Mucosa of descending colon (tissue), 3 donors: ENCODE data around the gene CDH4. TPM values are rescaled to one million over a fixed set of nuclear protein-coding genes. Genes with fewer than 3 reads are reported as not detected.

Source experiments
- ATAC-seq: fragments of 200-7000 bp; cut with Tn5 transposase; one replicate; pipeline ENCODE4 v1.9.1; 2020; ENCODE audit warnings: mild to moderate bottlenecking, moderate library complexity
- DNase-seq, 3 donors: peaks; one replicate each; pipeline ENCODE4 v3.0.0-alpha.2; 2020
- H3K36me3 ChIP-seq: fragments of 200-600 bp; one replicate; pipeline ENCODE4 v1.8.0; 2021; ENCODE audit warnings: low read depth, mild to moderate bottlenecking
- H3K4me1 ChIP-seq: fragments of 200-600 bp; one replicate; pipeline ENCODE4 v1.8.0; 2021; ENCODE audit warnings: low read depth, mild to moderate bottlenecking
- H3K4me3 ChIP-seq: fragments of 200-600 bp; one replicate; pipeline ENCODE4 v1.8.0; 2021; ENCODE audit warnings: mild to moderate bottlenecking
- H3K9me3 ChIP-seq: fragments of 200-600 bp; one replicate; pipeline ENCODE4 v1.8.0; 2021; ENCODE audit warnings: mild to moderate bottlenecking
- intact Hi-C, 2 donors: fragments of 100-400 bp; cut with DNase I in 1 of 2; cut with micrococcal nuclease in 1 of 2; formaldehyde crosslinking; loops; one replicate each; pipeline versions ENCODE4 v1.11.0 to v1.11.1; 2022; cut with DNase I, micrococcal nuclease
- total RNA-seq, 3 donors: library from RNA; stranded (reverse); fragmentation: NEBNext Ultra II Directional in 2 of 3; extraction: Animal tissue kit (Norgen Biotek cat#: 25700) in 2 of 3; gene quantifications; one replicate each; pipeline versions ENCODE4 v1.2.1 to v1.2.4, GENCODE V29; 2021 to 2023
- TF ChIP-seq, protein P1 (sequence below): fragments of 200-600 bp; IDR thresholded peaks from one replicate; pipeline ENCODE4 v1.8.0; 2022; ENCODE audit warnings: antibody characterized with exemption, mild to moderate bottlenecking
- donor health status: DM: no; HTN: no; CAD: no; lungs with moderate emphysema.
- donor health status: DM: no; HTN: no; CAD: no.
- donor health status: DM: no; HTN: yes; CAD: no.

CDH4 gene
- total RNA-seq, 3 donors from 2014 or later: 0.16 TPM; not detected in 2

DNA sequence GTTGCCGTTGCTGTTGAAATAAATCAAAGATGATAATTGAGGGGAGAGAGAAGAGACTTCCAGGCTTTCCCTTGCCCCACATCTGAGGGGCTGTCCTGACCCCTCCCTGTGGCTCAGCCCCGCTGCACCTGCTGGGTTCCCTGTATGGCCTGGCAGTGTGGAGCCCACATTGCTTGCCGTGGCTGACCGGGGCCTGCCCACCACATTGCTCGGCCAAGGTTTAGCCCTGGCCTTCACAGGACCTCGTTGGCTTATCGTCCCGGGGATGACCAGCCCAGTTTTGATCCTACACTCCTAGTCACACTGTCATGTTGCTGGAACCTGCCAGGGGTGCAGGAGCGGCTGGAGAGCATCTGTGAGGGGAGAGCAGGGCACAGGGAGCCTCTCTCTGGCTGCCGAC is 102.4 kb downstream of the CDH4 start:
- intact Hi-C loops: no loop called here
- no peak for ATAC-seq
- no peak for DNase-seq
- TF ChIP-seq, protein P1, sequence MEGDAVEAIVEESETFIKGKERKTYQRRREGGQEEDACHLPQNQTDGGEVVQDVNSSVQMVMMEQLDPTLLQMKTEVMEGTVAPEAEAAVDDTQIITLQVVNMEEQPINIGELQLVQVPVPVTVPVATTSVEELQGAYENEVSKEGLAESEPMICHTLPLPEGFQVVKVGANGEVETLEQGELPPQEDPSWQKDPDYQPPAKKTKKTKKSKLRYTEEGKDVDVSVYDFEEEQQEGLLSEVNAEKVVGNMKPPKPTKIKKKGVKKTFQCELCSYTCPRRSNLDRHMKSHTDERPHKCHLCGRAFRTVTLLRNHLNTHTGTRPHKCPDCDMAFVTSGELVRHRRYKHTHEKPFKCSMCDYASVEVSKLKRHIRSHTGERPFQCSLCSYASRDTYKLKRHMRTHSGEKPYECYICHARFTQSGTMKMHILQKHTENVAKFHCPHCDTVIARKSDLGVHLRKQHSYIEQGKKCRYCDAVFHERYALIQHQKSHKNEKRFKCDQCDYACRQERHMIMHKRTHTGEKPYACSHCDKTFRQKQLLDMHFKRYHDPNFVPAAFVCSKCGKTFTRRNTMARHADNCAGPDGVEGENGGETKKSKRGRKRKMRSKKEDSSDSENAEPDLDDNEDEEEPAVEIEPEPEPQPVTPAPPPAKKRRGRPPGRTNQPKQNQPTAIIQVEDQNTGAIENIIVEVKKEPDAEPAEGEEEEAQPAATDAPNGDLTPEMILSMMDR: no peak
- H3K4me3 ChIP-seq: no peak overlapping the region
- no peaks in the 10 kb centered on the region for H3K4me1 ChIP-seq
- H3K36me3 ChIP-seq: no peaks in the 10 kb centered on the region
- H3K9me3 ChIP-seq: no peaks in the 10 kb centered on the region

DNA sequence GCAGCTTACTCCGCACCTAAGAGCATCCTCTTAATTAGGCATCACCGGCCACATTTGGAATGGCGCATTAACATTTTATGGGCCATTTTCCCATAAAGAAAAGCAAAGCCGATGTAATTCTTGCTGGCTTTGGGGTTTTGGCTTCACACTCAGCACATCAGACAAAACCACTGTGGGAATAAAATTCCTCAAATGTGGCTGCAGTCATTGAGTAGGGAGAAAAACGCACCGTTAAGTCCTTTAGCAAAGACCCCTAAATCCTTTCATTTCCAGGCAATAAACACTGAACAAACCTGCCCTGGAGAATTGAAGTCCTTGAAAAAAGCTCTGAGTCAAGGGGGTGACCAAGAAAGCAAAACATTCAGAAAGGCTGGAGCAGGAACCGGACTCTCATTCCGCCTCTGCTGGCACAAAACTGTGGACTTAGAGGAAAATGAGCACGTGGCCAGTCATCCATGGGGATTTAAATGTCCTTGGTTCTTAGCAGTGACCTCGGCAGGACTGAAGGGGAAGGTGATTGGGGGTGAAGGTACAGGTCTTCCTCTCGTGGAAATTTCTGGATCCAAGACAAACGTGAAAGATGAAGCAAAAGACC is 102.9 kb downstream of the CDH4 start:
- no peak for DNase-seq
- no peak overlapping the region for H3K4me3 ChIP-seq
- no peaks in the 10 kb centered on the region for H3K36me3 ChIP-seq
- no peak for ATAC-seq
- H3K9me3 ChIP-seq: no peaks in the 10 kb centered on the region
- no peaks in the 10 kb centered on the region for H3K4me1 ChIP-seq
- TF ChIP-seq, protein P1: no peak
- intact Hi-C loops: no loop called here

DNA sequence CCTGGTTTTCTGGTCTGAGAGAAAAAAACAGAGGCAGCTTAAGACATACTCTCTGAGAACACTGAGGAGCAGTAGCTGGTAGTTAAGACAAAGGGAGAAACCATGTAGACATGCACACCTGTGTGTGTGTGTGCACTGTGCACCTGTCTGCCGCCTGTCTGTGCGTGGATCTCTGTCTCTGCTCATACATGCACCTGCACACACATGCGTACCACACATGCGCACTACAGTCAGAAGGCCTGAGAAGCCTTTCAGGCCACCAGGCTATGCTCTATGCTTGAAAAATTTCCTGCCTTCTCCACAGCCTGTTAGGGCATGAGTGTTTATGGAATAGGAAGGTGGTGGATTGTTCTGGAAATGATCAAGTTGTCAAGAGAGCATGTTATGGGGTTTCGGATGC is 103.5 kb downstream of the CDH4 start:
- intact Hi-C loops: no loop called here

DNA sequence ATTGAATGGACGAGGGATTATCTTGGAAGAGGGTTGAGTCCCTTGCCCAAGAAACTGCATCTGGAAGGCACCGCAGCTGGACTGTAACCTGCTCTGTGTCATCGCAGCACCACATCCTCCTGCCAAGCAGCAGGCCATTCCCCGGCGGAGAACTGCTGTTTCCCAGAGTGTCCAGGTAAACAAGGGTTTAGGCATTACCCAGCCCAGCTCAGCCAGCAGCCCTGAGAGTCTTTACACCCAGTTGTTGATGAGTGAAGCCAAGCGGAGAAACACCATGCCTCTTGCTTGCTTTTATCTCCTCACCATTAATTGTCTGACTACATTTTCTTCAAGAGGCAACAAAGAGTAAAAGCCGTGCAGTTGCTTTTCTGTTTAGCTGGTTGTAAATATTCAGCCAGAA is 104.1 kb downstream of the CDH4 start:
- Histone ChIP-seq H3K4me3 (no peak overlapping the region), H3K9me3 (no peaks in the 10 kb centered on the region), H3K36me3 (no peaks in the 10 kb centered on the region), H3K4me1 (no peaks in the 10 kb centered on the region)
- intact Hi-C loops: no loop called here
- ATAC-seq: no peak
- TF ChIP-seq, protein P1: no peak
- DNase-seq: no peak

More for the DNA sequence above, 103.5 kb downstream of the CDH4 start:
- H3K4me1 ChIP-seq: no peaks in the 10 kb centered on the region
- DNase-seq: no peak
- no peak overlapping the region for H3K4me3 ChIP-seq
- ATAC-seq: no peak
- no peaks in the 10 kb centered on the region for H3K36me3 ChIP-seq
- TF ChIP-seq, protein P1: no peak
- no peaks in the 10 kb centered on the region for H3K9me3 ChIP-seq

DNA sequence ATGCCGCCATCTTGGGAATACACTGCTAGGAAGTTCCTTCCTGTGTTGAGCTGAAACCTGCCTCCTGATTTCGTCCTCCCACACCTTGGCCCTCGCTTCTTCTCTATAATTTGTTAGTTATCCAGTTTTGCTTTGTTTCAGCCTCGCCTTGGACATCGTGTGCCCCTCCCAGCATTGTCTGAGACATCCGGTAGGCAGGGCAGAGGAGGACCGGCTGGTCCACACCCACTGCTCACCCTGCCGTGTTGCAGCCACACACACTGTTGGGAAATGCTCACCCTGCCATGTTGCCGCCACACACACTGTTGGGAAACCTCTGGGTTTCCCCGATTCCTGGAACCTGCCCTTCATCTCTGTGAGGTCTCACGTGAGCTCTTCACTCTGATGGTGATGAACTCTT is 105.1 kb downstream of the CDH4 start:
- DNase-seq (no peak), ATAC-seq (no peak)
- no peaks in the 10 kb centered on the region for H3K36me3 ChIP-seq
- H3K4me3 ChIP-seq: no peak overlapping the region
- TF ChIP-seq, protein P1: no peak
- no peaks in the 10 kb centered on the region for H3K9me3 ChIP-seq
- H3K4me1 ChIP-seq: no peaks in the 10 kb centered on the region
- intact Hi-C loops: no loop called here

DNA sequence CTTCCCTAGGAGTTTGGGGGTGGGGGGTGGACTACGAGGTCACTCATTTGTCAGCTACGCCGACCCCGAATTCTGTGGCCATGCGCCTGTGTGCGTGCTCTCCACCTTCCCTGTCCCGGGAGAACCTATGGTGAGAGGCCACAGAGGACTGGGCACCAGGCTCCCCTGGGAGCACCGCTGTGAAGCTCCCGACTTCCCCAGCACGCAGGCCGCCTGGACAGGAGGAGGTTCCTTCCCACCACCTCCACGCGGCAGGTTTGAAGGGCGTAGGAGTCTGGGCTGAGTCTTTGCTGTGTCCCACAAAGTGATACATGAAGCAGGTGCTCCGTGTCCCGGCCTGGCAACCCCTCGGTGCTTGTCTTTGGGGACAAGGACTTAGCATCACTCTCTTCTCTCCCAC is 107.2 kb downstream of the CDH4 start:
- intact Hi-C loops: no loop called here
- DNase-seq (no peak), ATAC-seq (no peak)
- Histone ChIP-seq H3K4me3 (no peak overlapping the region), H3K4me1 (no peaks in the 10 kb centered on the region), H3K9me3 (no peaks in the 10 kb centered on the region), H3K36me3 (no peaks in the 10 kb centered on the region)
- TF ChIP-seq, protein P1: no peak
